NCI-H187 (cell line): ENCODE results near the gene CATSPER3.

Experiments used
- DNase-seq, 2 experiments: peaks; one replicate each; lab custom pipeline; 2025; lab: John Stamatoyannopoulos, UW

The CATSPER3 gene

DNA sequence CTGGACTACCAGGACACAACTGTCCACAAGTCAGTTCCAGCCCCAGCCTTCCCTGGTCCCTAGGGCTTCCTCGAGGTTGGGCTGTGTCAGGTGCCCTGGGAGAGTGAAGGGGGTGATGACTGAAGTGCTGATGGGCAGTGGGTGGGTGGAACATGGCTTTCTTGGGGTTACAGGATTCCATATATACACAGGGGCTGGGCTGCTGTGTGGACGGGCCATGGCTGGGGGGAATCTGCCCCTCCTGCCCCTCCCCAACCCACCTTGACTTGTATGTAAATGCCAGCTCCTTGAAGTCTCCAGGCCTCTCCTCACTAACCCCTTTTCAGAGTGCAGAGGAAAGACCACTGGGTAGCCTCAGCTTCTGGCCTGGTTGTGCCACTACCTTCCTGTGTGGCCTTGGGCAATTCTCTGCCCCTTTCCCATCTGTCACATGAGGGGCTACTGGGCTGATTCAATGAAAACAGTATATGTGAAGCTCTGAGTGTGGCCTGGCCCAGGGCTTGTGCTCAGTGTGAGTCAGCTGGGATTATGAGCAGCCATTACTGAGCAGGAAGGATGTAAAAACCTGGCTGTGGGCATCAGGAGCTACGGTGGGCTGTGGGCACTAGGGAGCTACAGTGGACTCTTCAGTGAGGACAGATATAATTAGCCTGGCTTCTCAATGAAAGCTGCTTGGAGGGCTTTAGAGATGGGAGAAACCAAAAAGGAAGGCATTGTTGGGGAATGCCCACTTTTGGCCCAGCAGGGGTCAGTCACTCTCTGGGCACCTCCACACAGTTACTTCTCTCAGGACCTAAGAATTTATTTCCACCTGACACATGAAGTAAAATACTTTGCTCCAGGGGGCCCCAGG lies 43.0 kb downstream of the CATSPER3 start:
- DNase-seq = no peak

DNA sequence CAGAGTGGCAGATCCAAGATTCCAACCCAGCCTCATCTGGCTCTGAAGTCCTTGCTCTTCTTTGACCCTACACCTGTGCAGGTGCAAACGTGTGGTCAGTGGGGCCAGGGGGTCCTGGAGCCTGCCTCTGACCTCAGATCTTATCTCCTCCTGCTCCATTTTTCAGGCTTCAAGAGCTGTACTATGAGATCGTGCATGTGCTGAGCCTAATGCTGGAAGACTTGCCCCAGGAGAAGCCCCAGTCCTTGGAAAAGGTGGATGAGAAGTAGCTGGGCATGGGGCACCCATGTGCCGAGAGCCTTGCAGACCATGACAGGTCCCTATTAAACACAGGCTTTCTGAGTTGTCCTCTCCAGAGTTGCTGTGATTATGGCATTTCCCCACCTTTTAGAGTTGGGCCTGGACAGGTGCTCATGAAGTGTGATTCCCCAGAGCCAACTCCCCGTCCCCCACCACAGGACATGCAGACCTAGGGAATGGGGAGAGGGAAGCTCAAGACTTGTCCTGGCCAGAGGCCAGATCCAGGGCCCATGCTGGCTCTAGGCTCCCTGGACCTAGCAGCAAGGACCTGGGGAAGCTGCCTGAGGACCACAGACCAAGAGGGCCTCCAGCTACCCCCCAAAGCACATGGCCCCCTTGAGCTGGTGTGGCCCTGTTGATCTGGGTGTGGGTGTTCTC lies 43.8 kb downstream of the CATSPER3 start:
- DNase-seq = no peak

DNA sequence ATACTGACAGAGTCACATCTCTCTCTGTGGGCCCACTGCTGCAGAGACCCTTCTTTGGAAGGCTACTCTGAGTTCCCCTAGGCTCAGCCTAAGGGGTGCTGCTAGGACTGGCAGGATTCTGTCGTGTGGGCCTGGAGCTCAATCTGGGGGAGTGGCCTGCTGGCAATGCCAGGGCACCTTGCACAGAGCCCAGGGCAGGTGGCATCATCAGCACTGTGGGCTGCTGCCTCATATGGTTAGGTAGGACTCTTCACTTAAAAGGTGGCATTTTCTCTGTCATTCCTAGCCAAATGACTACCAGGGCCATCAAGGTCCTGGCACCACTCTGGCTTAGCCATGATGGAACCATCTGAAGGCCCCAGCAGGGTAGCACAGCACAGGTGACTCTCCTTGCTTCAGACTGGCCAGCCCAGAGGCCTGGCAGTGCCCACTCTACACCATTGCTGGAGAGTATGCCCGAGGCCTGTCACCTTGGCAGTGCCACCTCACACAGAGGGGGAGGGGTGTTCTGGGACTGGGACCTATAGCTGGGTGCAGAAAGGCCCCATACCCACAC lies 44.4 kb downstream of the CATSPER3 start:
- DNase-seq = no peak

DNA sequence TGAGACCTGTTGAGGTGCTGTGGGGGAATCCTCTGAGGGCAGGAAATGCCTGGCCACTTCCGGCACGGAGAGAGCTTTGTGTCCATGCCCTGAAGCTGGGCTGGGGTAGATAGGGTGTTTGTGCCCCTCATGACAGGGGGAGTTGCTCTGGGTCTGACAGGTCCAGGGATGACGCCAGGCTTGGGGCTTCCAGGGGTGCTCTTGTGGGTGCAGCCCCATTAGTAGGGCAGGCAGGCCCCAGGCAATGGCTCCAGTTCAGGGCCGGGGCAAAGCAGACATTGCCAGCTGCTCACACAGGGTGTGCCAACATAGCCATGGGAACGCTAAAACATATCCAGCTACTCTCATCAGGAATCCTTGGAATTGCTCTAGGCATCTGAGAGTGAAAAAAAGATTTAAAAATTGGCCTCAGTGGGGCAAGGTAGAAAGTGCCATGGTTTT lies 45.3 kb downstream of the CATSPER3 start:
- no peak for DNase-seq

DNA sequence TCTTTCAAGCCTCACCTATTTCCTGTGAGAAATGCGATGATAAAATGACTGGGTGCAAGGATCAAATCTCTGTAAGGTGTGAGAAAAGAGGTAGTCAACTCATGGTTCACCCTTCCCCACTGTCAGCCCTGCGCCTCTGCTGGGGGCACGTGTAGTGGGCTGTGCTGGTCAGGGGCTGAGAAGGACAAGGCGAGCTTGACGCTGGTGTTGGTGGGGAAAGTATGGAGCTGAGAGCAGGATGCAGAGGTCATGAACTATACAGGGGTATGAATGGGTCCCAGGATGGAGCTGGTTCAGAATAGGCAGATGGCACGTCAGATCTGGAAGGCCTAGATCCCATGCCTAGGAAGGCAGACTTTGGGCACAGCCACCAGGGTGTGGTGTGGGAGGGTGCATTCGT lies 45.7 kb downstream of the CATSPER3 start:
- no peak for DNase-seq

DNA sequence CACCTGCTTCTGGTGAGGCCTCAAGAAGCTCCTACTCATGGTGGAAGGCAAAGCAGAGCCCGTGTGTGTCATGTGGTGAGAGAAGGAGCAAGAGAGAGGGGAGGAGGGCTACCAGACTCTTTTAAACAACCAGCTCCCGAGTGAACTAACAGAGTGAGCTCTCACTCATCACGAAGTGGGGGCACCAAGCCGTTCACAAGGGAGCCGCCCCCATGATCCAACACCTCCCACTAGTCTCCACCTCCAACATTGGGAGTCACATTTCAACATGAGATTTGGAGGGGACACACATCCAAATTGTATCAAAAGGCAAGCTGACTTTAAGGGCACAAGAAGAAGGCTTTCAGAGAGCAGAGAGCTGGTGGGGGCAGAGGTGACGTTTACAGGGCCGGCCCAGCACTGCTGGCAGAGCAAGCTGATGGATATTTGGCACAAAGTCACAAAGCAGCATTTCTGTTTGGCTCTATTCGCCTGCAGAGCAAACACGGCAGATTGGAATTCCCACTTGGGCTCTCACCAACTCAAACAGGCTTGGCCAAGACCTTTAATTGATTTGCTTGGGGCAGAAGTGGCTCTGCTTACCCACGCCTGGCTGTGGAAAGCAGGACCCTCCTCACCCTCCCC lies 46.4 kb downstream of the CATSPER3 start:
- DNase-seq = no peak

DNA sequence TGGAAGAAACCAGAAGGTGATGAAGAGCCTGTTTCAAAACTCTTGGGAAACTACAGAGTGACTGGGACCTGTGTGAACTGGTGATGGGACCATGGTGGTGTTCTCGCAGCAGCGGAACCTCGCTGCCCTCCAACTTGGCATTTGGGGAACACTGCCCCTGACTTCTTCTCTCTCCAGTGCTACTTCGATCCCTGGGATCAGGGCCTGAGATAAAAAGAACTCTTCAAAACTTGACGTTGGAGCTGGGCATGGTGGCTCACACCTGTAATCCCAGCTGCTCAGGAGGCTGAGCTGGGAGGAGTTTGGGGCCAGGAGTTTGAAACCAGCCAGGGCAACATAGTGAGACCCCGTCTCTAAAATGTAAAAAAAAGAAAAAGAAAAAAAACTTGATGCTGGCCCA lies 48.2 kb downstream of the CATSPER3 start:
- DNase-seq = no peak

DNA sequence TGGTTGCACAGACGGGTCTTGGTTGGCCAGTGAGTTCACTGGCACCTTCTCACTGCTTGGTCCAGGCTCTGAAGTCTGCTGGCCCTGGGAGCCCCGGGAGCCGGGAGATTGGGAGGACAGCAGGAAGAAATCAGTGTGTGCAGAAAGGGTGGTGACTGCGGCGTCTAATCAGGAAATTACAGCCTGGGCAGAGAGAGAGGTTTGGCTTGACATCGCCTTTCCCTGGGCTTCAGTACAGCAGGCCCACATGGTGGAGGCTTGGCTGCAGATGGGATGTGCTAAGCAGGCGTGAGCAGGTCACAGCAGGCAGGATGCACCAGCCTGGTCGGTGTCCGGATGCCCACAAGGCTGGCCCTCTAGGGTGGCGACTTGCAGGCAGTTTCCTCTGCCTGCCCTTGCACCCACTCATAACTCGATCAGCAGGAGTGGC lies 49.2 kb downstream of the CATSPER3 start:
- DNase-seq = no peak

DNA sequence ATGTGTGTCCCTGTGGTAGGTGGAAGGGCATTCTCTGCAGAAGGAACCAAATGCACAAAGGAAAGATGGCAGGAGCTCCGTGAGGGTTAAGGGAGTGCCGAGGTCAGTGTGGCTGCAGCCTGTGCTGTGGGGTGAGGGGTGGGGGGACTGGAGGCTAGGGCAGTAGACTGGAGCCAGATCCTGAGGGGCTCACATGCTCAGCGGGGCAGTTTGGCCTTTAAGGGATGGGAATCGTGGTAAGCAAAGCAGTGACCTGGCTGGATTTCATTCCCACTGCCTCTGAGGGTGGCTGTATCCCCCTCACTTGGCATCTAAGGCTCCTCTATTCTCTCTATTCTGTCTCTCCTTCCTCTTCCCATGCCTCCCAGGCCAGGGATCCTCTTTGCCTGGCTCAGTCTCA lies 50.8 kb downstream of the CATSPER3 start:
- DNase-seq = no peak

DNA sequence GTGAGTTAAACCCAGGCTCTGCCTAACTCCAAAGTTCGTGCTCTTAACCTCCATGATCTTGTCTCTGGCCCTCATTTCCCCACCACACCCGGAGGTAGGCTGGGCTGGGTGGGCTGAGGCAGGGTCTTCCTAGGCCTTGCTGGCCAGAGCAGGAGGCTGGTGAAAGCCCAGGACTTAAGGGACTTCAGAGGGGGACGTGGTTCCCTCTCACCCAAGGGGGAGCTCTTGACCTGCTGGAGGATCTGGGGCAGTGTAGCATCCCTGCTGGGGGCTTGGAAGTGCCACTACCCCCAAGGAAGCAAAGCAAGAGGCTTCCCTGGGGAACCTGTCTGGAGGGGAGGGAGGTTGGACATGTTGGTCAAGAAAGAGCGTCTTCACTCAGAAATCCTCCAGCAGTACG lies 51.6 kb downstream of the CATSPER3 start:
- no peak for DNase-seq

DNA sequence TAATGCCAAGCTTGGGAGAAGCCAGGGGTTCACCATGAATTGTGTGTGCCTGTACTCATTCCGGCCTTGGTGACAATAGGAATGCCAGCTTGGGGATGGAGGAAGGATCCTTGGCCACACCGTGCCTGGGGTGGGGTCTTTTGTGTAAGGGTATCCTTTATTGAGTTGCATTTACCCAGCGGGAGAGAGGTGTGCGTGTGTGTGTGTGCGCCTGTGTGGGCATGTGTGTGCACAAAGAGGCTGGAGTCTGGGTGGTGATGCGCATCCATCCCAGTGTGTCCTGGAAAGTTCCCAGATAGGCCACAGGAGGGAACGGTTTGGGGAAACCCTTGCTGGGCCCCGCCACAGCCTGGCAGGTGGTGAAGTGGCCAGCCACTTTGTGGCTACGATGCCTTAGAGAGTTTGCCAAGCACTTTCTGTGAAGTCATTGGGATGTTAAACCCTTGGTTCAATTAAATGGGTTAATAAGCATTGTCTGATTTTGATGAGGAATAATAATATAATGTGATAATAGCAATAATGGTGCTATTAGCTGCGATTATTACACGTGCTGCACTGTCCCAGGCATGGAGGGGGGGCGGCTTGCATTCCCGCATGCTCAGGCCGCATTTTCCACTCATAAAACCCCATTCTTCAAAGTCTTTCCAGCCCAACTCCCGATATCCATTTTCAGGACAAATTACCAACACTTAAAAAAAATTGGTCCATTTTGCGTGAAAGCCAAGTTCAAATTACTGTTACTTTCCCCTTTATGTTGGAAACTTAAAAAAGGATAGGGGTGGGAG lies 52.6 kb downstream of the CATSPER3 start:
- no peak for DNase-seq

DNA sequence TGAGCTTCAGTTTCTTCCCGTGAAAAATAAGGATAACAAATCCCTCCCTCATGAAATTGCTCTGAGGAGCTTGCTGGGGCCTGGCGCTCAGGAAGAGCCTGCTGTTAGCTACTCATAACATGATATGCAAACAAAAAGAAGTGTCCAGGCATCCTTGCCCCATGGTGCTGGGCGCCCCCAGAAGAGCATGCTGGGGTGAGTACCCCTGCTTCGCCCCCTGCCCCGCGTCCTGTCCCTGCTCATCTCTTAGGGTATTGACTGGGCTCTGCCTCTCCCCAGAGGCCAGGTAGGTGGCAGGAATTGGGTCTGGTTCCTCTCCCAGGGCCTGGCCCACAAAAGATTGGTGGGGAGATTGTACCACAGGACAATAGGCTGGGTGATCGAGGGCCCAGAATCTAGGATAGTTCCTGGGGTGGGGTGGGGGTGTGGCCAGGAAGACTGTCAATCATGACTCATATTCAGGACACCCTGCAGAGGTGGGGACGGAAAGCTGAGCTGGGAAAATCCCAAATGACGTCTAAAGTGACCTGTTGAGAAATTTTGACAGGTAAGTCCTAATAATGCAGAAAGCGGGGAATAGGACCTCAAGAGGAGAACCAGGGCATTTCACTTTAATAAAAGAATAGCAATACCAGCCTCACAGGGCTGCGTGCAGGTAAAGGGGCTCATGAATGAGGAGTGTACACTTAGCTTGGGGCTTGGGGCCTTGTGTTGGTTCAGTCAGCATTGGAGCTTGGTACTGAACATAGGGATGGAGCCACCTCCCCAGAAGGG lies 57.4 kb downstream of the CATSPER3 start:
- no peak for DNase-seq

DNA sequence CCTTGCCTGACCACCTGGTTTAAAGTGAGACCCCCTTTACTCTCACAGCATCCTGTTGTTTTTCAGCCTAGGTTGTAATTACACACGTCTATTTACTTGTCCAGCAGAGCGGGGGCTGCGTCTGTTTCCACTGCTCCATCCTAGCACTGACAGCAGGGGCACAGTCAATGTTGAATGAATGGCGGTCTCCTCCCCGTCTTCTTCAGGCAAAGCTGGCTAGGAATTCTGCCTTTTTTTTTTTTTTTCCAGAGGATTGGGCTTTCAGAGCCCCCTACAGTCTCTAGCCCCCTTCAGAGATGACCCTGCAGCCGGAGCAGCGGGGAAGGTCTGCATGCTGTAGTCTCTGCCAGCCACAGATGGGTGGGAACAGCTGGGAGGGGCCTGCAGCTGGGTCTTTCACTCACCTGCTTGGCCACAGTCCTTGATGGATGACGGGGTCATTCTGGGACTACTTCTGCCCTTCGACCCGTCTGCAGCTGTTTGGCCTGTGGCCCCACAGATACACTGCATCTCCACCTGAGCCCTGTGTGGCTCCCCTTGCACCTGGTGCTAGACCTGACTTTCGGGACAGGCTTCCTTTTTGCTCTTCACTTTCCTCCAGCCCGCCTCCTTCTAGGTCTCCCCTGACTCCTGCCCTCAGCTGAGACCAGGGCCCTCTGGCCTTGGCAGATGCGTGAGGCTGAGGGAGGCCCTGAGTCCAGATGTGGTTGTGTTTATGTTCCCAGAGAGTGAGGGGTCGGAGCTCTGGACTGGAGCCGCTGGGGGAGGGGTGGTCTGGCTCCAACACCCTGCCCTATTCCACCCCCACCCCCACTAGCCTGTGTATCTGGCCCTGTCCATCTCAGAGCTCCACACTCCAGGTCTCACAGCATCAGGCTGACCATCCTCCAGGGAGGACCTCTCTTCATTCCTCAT lies 58.3 kb downstream of the CATSPER3 start:
- DNase-seq = no peak

DNA sequence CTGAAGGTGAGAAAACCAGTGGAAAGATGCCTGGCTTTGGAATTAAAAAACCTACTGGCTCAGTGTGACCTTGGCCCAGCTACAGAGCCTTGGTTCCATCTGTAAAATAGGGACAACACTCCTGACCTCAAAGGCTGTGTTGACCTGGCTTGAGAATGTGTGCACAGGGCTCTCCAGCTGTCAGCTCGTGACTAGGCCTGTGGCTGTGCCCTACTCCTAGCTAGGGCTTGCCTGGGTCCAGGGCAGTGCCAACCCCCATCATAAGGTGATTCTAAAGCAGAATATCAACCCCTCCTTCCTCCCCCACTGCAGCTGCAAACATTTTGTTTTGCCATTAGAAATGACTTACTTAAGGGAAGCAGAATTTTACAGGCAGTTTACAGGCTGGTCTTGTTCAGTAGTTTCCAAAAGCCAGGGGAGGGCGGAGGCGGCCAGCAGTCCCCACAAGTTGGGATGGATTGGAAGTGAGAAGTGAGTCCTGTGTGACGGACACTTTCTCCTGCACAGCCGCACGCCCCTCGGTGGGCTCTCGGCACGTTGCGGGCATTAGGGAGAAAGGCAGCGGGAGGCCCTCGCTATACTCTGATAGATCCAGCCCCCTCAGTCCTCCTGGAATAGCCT lies 59.0 kb downstream of the CATSPER3 start:
- no peak for DNase-seq

DNA sequence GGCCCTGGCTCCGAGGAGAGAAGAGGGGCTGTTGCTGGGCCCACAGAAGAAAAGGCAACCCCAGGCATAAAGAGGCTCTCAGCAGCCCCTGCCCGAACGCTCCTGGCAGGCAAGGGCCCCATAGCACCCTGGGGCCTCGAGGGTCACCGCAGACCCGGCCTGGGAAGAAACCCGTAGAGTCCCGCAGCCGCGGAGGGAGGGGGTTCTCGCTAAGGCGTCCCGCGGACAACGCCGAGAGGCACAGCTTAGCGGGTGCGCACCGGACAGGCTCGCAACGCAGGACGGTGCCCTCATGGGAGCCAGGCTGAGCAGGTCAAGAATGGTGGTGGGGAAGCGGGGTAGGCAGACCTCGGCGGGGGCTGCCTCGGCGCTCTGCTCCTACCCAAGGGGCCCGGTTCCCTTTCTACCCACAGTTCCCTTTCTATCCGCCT lies 59.6 kb downstream of the CATSPER3 start:
- DNase-seq = no peak

DNA sequence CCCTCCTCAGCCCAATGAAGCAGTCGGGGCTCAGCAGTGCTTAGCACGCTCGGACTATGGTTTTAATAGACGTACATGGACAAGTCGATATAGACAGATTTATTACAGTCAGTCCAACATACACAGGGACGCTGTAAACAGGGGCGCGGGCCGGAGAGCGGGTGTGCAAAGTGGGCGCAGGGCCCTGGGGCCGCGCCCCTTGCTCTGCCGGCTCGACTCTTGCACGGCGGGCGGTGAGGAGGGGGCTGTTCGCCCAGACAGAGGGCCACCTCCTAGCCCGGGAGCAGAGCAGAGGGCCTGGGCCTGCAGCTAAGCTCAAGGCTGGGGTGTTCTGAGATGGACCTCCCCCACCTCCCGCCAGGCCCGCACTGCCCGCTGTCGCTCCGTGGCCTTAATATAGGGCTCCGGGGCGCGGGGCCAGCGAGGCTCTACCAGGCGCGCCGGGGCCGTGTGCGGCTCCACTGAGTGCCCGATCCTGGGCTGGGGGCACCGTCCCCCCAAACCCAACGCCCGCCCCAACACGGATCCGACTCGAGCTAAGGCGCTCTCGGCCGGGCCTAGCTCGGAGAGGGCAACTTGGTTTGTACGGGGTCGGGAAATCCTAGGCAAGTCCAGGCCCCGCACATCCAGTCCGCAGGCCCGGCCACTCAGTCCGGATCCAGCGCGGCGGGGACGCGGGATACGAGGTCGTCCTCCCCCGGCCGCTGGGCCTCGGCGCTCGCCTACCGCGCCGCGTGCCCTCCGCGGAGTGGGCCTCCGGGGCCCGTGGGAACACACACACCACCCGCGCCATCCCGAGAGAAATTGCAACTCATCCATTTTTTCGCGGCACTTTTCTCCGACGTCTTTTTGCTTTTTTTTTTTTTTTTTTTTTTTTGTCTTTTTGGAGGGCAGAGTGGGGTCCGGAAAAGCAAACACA lies 60.2 kb downstream of the CATSPER3 start:
- DNase-seq = no peak

DNA sequence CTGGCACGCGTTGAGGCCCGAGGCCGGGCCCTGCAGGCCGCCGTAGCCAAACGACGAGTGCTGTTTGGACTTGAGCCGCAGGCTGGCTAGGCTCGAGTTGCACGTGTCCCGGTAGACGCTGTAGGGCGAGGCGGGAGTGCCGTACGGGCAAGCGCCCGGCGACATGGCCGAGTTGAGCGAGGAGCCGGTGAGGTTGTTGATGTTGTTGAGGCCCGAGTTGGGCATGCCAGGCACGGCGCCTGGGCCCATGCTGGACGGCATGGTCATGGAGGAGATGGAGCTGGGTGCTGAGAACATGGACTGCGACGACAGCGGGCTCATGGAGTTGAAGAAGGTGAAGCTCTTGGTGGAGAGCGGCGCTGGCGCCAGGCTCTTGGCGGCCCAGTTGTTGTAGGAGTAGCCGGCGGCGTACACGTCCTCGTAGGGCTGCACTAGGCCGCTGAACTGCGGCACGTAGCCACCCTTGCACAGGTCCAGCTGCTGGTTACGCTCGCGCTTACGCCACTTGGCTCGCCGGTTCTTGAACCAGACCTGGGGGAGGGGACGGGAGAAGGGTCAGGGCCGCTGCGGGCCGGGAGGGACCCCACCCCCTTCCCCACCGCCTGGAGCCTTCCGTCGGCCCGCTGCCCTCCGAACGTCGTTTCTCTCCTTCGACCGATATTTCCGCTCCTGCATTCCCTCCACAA lies 61.2 kb downstream of the CATSPER3 start:
- no peak for DNase-seq
